T-helper 1 cell (primary cell): Measurements from ENCODE around the gene LY86.

Experiments used
- DNase-seq, 5 donors: peaks; one replicate each; pipeline ENCODE4 v3.0.0-alpha.2; 2012 to 2020
- total RNA-seq, 4 donors: gene quantifications; one replicate each; lab custom pipeline; 2026; lab: John Stamatoyannopoulos, UW

LY86 gene
- 0 to 0.76 (median 0.31) reads per million in 4 donors for total RNA-seq

DNA sequence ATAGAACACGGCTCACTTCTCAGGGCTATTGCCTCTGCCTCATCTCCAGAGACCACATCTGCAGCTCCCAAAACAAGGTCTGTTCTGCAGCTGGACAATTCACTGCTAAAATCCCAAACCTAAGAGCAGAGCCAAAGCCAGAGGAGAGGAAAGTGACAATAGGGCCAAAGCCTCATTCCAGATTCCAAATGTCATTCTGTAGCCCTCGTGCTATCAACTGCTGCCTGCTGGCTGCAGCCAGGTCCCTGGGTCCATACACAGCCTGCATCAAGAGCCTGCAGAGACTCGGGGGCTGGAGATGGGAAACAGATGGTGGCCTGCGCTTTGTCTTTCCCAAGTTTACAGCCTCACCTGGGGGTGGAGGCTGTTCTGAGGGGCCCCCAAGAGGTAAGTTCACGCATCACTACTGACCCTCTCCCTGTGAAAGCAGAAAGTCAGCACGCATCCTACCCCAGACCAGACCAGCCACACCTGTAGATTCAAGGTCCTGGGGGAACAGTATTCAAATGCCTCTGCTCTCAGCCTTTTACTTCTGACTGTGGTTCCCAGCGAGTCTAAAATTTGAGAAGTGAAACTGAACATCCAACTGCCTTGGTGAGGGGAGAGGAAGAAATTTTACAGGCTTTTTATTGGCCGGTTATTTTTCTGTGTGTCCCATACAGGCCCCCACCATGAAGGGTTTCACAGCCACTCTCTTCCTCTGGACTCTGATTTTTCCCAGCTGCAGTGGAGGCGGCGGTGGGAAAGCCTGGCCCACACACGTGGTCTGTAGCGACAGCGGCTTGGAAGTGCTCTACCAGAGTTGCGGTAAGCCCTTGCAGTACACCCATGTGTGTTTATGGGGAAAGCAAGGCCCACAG lies at the start of gene LY86:
TSS of gene LY86 (plus strand) at position 657 of the 860 bp plus-strand sequence. CDS start at position 672, 15 bp downstream.
- no peak for DNase-seq

DNA sequence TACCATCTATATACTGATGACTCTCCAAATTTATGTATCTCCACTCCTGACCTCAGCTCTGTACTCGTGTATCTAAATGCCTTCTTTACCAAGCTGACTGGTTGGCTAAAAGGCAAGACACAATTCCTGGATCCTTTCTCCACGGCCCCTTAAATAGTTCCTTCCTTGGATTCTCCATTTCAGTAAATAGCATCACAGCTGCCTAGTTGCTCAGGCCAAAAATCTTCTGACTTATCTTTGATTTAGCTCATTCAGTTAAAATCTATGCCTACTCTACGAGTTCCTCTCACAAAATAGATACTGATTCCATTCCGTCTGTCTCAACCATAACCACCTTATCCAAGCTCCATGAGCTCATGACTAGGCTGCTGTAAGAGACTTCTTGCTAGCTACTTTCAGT lies 49.5 kb upstream of the LY86 start:
- no peak for DNase-seq

DNA sequence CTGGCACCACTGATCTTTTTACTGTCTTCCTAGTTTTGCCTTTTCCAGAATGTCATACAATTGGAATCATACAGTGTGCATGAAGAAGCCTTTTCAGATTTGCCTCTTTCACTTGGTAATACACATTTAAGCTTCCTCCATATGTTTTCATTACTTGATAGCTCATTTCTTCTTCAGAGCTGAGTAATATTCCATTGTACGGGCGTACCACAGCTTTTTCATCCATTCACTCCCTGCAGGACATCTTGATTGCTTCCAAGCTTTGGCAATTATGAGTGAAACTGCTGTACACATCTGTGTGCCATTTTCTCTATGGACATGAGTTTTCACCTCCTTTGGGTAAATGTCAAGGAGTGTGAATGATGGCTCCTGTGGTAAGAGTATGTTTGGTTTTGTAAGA lies 46.2 kb upstream of the LY86 start:
- no peak for DNase-seq

DNA sequence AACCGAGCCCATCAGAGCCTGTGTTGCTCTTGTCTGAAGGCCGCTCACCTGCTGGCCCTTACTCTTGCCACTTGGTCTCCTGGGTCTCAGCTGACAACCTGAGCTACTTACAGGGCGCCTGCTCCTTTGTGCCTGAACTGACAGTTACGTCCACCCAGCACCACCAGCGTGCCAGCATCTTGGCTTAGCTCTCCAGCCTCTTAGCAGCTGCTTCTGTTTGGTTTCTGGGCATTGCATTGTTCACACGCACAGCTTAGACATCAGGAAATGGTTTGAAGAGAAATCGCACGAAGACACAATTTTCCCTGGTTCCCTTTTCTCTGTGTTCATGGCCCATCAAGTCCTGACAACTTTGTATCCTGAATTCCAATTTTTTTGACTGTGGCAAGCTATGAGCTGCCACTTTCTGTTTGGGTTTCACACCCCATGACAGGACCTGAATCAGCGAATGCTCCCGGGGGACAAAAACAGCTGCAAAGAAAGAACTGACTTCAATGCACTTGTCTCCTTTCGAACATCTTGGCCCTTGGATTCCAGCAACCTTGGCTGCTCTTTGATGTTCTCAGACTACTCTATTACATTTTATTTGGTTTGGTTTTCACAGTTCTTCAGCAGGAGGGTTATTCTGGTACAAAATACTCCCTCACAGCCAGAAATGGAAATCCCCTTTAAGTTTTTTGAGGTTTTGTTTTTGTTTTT lies 45.2 kb upstream of the LY86 start:
- DNase-seq: no peak

DNA sequence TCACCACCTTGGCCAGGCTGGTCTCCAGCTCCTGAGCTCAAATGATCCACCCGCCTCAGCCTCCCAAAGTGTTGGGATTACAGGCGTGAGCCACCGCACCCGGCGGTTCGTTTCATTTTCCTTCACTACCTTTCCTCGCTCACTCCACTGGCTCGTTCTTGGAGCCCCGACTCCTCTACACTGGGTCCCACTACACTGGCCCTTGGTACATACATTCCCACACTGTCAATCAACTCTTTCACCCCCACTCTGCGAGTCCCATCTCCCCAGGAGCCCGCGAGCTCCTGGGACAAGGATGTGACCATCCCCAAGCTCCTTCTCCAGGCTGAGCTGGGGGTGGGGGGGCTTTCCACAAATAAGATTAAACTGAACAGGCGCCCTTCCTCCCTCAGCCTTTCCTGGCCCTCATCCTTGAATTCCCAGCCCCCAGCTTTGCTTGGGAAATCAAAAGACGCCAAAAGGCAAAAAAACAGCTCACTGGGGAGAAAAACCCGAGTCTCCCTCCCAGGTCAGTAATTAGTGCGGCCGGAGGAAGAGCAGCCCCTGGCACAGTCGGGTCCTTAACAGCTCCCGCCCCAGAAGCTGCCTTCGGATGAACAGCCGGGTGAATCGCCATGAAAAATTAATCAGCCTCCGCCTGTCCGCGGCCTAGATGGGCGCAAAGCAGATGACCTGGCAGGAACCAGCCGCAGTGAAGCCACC lies 42.8 kb upstream of the LY86 start:
- DNase-seq: no peak

DNA sequence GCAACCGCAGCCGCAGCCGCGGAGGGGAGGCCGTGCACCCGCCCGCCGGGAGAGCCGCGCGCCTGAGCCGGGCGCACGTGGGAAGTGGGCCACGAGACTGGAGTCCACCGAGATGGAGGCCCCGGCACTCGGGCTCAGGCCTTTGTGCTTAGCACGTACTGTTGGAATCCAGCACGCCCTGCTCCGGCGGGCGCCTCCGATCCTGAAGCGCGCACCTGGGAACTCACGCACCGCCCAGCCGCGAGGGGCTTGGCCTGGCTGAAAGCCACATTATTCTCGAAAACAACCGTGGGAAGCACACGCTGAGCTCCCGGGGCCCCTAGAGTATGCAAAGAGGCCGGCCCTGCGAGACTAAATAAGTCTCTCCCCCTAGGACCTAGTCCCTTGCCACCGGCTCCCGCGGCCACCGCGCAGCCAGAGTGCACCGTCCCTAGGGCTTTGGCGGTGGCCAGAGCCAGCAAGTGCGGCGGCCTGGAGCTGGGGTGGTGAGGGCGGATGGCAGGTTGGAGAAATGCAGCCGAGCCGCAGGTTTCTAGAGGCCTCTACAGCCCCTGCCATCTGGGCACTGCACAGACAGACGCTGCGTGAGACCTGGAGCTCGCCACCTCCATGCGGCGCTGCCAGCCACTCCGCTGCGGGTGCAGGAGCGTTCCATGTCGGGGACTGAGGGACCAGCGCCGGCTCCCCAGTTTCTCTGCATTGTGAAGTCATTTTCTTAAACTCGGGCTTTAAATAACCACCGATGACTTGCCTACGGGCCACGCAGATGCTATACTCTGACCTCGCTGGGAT lies 42.0 kb upstream of the LY86 start:
- DNase-seq: peak in 3 of 5 donors; percentile 2 to 18 (median 6)

DNA sequence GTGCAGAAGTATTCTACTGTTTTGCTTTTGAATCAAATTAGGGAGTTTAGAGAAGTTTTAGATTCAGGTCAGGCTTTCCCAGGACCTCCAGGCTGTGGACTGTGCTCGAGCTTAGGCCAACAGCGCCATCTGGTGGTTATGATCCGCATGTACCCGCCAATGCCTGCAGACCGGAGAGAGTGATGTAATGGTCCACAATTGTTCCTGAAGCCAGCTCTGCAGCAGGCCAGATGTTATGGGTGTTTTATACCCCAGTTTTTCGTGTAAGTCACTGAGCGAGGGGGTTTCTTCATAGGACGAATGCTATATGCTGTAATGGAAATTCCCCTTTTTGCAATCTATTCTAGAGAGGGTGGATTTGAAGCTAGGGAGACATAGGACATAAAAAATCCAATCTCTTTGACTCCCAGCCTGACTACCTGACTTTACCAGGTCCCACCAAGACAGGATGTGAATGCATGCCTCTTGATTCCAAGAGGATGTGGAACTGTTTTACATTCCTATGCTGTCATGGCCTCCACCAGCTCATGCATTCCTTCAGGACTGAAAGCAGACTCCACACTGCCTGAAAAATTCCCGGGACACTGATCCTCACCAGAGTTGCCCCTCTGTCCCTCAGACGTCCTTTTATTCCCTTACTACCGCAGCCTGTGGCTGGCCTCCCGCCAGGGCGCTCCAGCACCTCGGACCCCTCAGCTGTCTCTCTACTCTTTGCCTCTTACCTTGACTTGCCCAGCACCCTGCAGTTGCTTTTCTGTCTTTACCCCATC lies 41.2 kb upstream of the LY86 start:
- DNase-seq: peak; percentile 44 to 78 (median 67)

DNA sequence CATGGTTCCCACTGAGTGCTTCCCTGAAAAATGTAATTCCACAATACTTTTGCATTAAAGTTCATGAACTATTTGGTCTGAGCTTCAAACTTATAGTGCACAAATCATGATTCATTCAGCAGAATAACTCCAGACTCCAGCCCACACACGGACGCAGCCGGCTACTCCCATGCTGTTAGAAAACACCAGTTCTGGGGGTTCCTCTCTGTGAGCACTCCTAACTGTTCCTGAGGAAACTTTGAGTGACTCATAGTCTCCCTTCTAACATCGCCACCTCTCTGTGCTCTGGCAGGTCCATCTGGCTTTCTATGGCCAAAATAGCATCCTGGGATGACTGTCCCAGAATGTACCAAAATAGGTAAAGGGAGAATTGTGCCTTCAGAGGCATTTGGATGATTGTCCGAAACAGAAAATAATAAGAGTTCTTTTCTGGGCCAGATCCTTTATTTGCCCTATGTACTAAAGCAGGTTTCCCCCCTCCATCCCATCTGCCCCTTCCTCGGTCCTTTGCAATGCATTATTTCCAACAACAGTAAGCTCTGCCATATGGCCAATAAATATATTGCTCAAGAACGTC lies 32.3 kb upstream of the LY86 start:
- DNase-seq: no peak

DNA sequence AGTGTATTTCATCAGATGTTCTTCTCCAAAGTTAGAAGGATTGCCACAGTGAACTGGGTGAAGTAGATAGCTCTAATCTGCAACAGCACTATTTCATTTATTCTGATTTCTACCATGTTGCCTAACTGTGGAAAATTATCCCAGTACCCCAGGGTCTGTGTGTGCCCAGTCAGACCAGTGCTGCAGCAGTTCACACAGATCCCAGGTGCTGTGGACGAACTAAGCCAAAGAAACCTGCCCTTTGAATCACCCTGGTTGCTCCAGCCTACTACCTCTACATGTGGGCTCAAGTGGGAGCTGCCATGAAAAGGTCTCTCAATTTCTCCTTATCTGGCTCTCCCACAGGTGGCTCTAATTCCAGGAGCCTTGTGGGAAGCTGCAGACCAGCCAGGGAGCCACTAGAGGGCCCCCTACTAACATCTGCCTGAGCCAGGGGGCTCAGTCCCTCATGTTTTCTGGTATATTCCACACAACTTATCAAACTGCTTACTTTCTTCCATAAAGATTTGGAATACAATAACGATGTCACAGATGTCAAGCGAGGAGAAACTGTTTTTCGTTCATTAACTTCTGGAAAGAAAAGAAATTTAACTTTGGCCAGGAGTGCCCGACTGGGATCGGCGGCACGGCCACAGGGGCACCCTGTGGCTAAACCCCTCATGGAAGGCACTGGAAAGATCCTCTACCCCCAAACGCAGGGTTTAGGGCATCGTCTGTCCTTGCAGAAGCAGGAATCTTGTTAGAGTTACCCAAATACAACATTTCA lies 31.6 kb upstream of the LY86 start:
- peak in 3 of 5 donors; percentile 7 to 62 (median 8) for DNase-seq

DNA sequence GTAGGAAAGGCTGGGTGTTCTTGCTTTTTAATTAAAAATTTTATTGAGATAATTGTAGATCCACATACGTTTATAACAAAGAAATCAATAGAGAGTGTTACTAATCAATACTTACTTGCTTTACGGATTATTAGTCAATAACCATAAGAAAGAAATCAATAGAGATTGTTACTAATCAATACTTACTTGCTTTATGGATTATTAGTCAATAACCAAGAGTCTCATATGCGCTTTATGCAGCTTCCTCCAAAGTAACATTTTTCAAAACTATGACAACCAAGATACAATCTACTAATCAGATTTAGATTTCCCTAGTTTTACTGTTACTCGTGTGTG lies 31.0 kb upstream of the LY86 start:
- no peak for DNase-seq

DNA sequence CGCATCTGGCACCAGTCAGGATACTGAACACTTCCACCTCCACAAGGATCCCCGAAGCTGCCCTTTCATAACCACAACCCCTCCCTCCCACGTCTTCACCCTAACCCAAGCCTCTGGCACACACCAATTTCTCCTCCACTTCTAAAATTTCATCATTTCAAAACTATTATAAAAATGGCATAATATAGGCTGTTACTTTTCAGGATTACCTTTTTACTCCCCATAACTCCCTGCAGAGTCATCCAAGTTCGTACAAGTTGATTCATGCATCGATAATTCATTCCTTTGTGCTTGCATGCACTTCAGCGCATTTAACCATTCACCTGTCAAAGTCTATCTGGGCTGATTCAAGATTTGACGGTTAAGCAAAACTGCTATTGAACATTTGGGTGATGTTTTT lies 30.6 kb upstream of the LY86 start:
- no peak for DNase-seq

DNA sequence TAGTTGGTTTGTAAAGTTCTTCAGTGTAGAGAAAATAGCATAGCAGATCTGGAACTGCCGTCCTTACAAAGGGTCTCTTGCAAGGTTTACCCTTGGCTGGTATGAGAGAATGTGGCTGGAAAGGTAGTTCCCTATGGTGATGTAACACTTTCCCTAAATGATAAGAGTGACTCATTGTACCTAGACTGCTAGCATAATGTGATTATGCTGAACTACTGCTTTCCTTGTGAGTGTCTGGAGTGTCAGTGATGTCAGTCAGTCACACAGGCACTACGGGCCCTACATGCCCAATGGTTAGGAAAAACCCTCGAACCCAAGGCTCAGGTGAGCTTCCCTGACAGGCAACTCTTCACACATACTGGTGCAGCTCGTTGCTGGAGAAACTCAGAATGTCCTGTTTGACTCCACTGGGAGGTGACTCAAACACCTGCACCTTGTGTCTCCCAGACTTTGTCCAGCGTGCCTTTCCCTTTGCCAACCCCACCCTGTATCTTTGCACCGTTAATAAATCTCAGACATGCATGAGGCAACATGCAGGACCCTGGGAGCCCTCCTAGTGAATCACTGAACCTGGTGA lies 28.4 kb upstream of the LY86 start:
- no peak for DNase-seq

DNA sequence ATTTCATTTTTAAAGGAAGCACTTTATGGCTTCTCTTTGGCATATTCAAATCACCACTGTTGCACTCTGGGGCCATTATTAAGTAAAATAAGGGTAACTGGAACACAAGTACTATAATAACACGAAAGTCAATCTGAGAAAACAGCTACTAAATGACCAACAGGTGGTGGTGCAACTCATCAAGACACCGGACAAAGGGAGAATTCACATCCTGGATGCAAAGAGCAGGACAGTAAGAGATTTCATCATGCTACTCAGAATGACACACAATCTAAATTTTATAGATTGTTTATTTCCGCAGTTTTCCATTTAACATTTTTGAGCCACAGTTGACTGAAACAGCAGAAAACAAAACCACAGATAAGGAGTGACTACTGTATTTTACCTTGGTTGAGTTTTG lies 27.6 kb upstream of the LY86 start:
- no peak for DNase-seq

DNA sequence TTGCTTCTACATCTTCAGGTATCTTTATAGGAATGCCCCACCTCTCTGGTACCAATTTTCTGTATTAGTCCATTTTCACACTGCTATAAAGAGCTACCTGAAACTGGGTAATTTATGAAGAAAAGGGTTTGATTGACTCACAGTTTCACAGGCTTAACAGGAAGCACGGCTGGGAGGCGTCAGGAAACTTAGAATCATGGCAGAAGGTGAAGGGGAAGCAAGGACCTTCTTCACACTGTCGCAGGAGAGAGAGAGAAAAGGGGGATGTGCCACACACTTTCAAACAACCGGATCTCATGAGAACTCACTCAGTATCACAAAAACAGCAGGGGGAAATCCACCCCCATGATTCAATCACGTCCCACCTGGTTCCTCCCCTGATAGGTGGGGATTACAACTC lies 24.4 kb upstream of the LY86 start:
- DNase-seq: no peak

DNA sequence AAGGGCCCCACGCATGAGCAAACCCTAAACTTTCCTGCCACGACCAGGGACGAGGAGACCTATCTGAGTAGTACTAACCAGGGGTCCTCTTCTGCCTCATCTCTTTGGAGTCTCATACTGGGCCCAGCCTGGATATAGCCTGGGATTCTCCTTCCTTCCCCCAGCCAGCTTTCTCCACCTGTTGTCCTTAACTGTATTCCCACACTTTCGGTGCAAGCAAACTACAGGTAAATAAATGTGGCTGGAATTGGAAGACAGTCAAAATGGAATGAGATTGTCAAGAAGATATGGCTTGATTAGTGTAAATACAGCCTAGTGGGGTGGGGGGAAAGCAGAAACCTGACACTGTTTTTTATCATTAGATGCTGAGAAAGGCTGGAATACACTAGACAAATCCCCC lies 23.5 kb upstream of the LY86 start:
- no peak for DNase-seq

DNA sequence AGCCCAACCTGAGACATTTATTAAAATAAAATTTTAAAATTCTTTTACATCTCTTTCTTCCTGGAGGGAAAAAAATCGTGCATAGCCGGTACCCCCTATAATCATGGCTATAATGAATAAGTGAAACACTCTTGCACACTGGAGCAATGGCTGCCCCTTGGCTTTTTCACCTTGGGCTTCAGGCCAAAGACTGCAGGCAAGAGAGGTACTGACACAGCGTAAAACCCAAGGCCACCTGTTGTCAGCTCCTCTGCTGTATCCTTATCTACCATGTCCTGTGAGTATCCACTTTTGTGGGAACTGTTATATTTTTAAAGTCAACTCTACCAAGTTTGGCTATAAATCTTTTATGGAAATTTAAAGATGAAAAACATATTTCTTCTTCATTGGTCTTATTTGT lies 23.0 kb upstream of the LY86 start:
- no peak for DNase-seq

DNA sequence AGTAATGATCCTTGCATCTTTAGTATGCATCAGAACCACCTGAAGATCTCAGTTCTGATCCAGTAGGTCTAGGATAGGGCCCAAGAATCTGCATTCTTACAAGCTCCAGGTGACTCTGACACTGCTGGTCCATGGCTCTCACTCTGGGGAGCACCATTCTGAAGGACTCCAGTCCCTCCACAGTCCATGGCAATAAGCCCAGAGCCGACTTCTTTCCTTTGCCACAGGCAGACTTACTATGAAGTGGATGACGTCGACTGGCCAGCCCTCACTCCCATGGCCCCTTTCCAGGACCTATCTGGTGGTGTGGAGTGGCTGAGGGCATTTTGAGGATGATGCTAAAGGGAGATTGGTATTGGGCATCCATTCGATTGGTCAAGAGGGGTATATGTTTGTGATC lies 21.8 kb upstream of the LY86 start:
- DNase-seq: no peak

DNA sequence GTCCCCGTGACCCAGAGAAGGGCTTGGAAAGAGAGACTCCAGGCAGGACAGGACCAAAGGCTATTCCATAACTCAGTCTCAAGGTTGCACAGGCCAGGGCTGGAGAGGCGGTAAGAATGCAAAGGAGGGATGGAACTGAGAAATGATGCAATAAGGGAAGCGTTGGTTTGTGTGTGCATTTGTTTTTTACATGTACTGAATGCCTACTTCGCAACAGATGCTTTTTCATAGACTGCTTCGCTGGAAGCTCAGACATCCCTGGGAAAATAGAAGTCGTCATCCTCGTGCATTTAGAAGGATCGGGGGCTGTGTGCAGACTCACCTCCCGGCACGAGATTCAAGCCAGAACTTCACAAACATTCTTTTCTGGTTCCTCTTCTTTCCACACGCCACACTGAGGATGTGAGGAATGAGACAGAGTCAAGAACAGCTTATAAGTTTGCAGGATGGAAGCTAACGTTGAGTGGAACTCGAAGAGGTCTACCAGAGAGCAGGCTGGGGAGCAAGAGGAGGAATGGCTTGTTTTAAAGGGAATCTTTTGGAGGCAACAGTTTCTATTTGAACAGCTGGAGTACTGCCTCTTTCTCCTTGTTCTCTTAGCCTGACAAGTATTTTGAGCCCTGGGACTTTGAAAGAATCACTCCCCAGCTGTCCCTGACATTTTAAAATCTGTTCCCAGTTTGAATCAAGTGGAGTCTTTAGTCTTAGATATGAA lies 19.3 kb upstream of the LY86 start:
- DNase-seq: no peak

DNA sequence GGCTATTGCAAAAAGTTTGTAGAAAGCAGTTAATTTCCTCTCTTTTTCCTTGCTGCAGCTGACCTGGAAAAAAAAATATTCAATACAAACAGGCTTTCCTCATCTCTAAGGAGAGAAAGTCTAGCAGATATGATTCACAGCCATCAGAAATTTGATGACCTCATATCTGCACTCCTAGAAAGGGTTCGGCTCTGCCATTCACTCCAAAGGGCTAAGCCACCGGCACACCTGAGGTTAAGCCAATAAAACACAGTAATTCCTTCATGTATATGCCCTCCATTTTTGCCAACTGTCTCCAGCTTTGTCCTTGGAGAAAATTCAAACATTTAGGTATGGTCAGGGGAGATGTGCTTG lies 18.7 kb upstream of the LY86 start:
- no peak for DNase-seq
